Neural cell (in vitro differentiated cells): ENCODE results near the gene C1QC. TPM values are rescaled to one million over a fixed set of nuclear protein-coding genes. Genes with fewer than 3 reads are reported as not detected.

Experiments used
- H2AFZ ChIP-seq: fragments of 200-600, 300-800 bp; sonication (generic), shearing (Covaris generic); 2 replicates; pipeline ENCODE4 v1.6.0; 2014; ENCODE audit warnings: low read depth, mild to moderate bottlenecking, antibody characterized with exemption, low read length, moderate library complexity
- H3F3A ChIP-seq: fragments of 200-600 bp; shearing (Covaris generic); 2 replicates; pipeline ENCODE4 v1.6.1; 2016; ENCODE audit warnings: mild to moderate bottlenecking, moderate library complexity, mixed read lengths, antibody characterized with exemption, low read length; ENCODE audit not compliant: insufficient read depth, poor library complexity, severe bottlenecking
- H3K27ac ChIP-seq: fragments of 200-600, 300-800 bp; sonication (generic), shearing (Covaris generic); 2 replicates; pipeline ENCODE4 v1.5.1; 2014; ENCODE audit warnings: mild to moderate bottlenecking, low read length, moderate library complexity
- H3K27me3 ChIP-seq: fragments of 300-800, 200-600 bp; sonication (generic), shearing (Covaris generic); 2 replicates; pipeline ENCODE4 v1.6.0; 2014; ENCODE audit warnings: mild to moderate bottlenecking, low read depth, low read length, moderate library complexity; ENCODE audit not compliant: insufficient read depth
- H3K36me3 ChIP-seq: fragments of 300-800, 200-600 bp; sonication (generic), shearing (Covaris generic); 2 replicates; pipeline ENCODE4 v1.5.1; 2014; ENCODE audit warnings: mild to moderate bottlenecking, antibody characterized with exemption, low read length, moderate library complexity; ENCODE audit not compliant: insufficient read depth
- H3K4me2 ChIP-seq: fragments of 300-800, 200-600 bp; sonication (generic), shearing (Covaris generic); 2 replicates; pipeline ENCODE4 v1.6.0; 2014; ENCODE audit warnings: mild to moderate bottlenecking, low read length
- H3K4me3 ChIP-seq: fragments of 300-800, 200-600 bp; sonication (generic), shearing (Covaris generic); 2 replicates; pipeline ENCODE4 v1.5.1; 2014; ENCODE audit warnings: mild to moderate bottlenecking, low read length, moderate library complexity
- H3K79me2 ChIP-seq: fragments of 200-600 bp; shearing (Covaris generic); replicated peaks from 2 replicates; pipeline ENCODE4 v1.6.0; 2014; ENCODE audit warnings: mild to moderate bottlenecking, low read length, moderate library complexity; ENCODE audit not compliant: insufficient read depth
- H3K9ac ChIP-seq: fragments of 300-800, 200-600 bp; sonication (generic), shearing (Covaris generic); 2 replicates; pipeline ENCODE4 v1.6.1; 2016; ENCODE audit warnings: mild to moderate bottlenecking, low read length, mixed read lengths
- H3K9me2 ChIP-seq: fragments of 200-600 bp; shearing (Covaris generic); 2 replicates; pipeline ENCODE4 v1.6.1; 2016; ENCODE audit warnings: mild to moderate bottlenecking, low read length, mixed read lengths; ENCODE audit not compliant: insufficient read depth
- H3K9me3 ChIP-seq: fragments of 200-600, 300-800 bp; sonication (generic), shearing (Covaris generic); 2 replicates; pipeline ENCODE4 v1.6.1; 2016; ENCODE audit warnings: mild to moderate bottlenecking, mixed run types, low read length, moderate library complexity, mixed read lengths
- H4K20me1 ChIP-seq: fragments of 200-600 bp; shearing (Covaris generic); 2 replicates; pipeline ENCODE4 v1.6.1; 2016; ENCODE audit warnings: mild to moderate bottlenecking, mixed run types; ENCODE audit not compliant: insufficient read depth
- EP300 ChIP-seq: fragments of 450-650 bp; conservative IDR thresholded peaks from 2 replicates; pipeline ENCODE4 v1.6.1; 2014; ENCODE audit warnings: antibody characterized with exemption, mild to moderate bottlenecking, moderate library complexity; ENCODE audit not compliant: poor library complexity, severe bottlenecking
- EZH2 ChIP-seq: fragments of 200-600, 300-800 bp; shearing (Covaris generic), sonication (generic); IDR thresholded peaks from 2 replicates; pipeline ENCODE4 v1.6.1; 2014; ENCODE audit warnings: antibody characterized with exemption, low read length, borderline replicate concordance, mild to moderate bottlenecking; ENCODE audit not compliant: insufficient read depth, poor library complexity, severe bottlenecking
- MXI1 ChIP-seq: fragments of 450-650 bp; conservative IDR thresholded peaks from 2 replicates; pipeline ENCODE4 v1.6.1; 2014; ENCODE audit warnings: antibody characterized with exemption, mild to moderate bottlenecking; ENCODE audit not compliant: poor library complexity, severe bottlenecking
- POLR2AphosphoS5 ChIP-seq: IDR thresholded peaks from 2 replicates; pipeline ENCODE4 v1.6.1; 2012
- RAD21 ChIP-seq: fragments of 450-650 bp; conservative IDR thresholded peaks from 2 replicates; pipeline ENCODE4 v1.6.1; 2014; ENCODE audit warnings: antibody characterized with exemption, mild to moderate bottlenecking, moderate library complexity
- REST ChIP-seq: IDR thresholded peaks from 2 replicates; pipeline ENCODE4 v1.6.1; 2012; ENCODE audit warnings: borderline replicate concordance
- SMC3 ChIP-seq: fragments of 450-650 bp; conservative IDR thresholded peaks from 2 replicates; pipeline ENCODE4 v1.6.1; 2014; ENCODE audit warnings: antibody characterized with exemption, mild to moderate bottlenecking, moderate library complexity; ENCODE audit not compliant: poor library complexity
- TAF1 ChIP-seq: IDR thresholded peaks from 2 replicates; pipeline ENCODE4 v1.6.1; 2012; ENCODE audit warnings: low read depth
- polyA plus RNA-seq: library from polyadenylated mRNA; depleted of rRNA; stranded (reverse); fragments of >200 nt; gene quantifications from 2 replicates; pipeline ENCODE4 v1.2.3, GENCODE V29; 2014
- TF ChIP-seq, protein P1 (sequence below): fragments of 450-650 bp; IDR thresholded peaks from 2 replicates; pipeline ENCODE4 v1.5.1; 2014; ENCODE audit warnings: antibody characterized with exemption, mild to moderate bottlenecking, moderate library complexity; ENCODE audit not compliant: poor library complexity, severe bottlenecking

Gene C1QC
- polyA plus RNA-seq, 1 donor from 2014 or later: not detected

GRCh38 chr1:22661880-22662279 is 18.4 kb downstream of the C1QC start:
- Histone ChIP-seq H3F3A (no peaks in the 10 kb centered on the region), H4K20me1 (no peaks in the 10 kb centered on the region), H3K27me3 (no peaks in the 10 kb centered on the region), H2AFZ (no peak overlapping the region), H3K9ac (no peak overlapping the region), H3K9me2 (no peaks in the 10 kb centered on the region), H3K9me3 (no peaks in the 10 kb centered on the region), H3K79me2 (no peaks in the 10 kb centered on the region), H3K27ac (no peak overlapping the region), H3K36me3 (no peaks in the 10 kb centered on the region), H3K4me2 (no peak overlapping the region), H3K4me3 (no peak overlapping the region)
- TF ChIP-seq MXI1: no peak
- no peak for TF ChIP-seq POLR2AphosphoS5
- TF ChIP-seq EZH2: no peak
- no peak for TF ChIP-seq TAF1
- no peak for TF ChIP-seq REST
- TF ChIP-seq, protein P1, sequence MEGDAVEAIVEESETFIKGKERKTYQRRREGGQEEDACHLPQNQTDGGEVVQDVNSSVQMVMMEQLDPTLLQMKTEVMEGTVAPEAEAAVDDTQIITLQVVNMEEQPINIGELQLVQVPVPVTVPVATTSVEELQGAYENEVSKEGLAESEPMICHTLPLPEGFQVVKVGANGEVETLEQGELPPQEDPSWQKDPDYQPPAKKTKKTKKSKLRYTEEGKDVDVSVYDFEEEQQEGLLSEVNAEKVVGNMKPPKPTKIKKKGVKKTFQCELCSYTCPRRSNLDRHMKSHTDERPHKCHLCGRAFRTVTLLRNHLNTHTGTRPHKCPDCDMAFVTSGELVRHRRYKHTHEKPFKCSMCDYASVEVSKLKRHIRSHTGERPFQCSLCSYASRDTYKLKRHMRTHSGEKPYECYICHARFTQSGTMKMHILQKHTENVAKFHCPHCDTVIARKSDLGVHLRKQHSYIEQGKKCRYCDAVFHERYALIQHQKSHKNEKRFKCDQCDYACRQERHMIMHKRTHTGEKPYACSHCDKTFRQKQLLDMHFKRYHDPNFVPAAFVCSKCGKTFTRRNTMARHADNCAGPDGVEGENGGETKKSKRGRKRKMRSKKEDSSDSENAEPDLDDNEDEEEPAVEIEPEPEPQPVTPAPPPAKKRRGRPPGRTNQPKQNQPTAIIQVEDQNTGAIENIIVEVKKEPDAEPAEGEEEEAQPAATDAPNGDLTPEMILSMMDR: no peak
- no peak for TF ChIP-seq EP300
- TF ChIP-seq SMC3: no peak
- TF ChIP-seq RAD21: no peak

DNA sequence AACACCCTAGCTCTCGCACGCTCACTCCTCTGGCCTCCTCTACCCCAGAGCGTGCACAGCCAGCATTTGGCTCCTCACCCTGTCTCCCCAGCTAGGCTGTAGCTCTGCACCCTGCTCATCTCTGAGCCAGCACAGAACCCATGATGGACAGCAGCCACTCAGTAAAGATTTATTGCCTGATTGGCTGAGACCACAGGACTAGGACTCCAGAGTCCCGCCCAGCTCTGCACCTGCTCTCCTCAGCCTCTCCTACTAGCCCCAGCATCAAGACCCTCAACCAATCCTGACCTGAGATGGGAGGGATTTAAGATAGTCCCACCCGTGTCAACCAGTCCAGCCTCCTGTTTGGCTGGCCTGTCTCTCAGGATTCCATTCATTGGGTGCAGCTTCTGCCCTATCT is 18.9 kb downstream of the C1QC start:
- no peak overlapping the region for H3K4me2 ChIP-seq

More for the DNA sequence above, 18.9 kb downstream of the C1QC start:
- Histone ChIP-seq H3K27me3 (no peaks in the 10 kb centered on the region), H3F3A (no peaks in the 10 kb centered on the region), H3K9me3 (no peaks in the 10 kb centered on the region), H4K20me1 (no peaks in the 10 kb centered on the region), H3K27ac (no peak overlapping the region), H3K4me3 (no peak overlapping the region), H3K9me2 (no peaks in the 10 kb centered on the region), H3K36me3 (no peaks in the 10 kb centered on the region), H2AFZ (no peak overlapping the region), H3K79me2 (no peaks in the 10 kb centered on the region), H3K9ac (no peak overlapping the region)
- TF ChIP-seq RAD21 (no peak), EP300 (no peak), REST (no peak)
